Keratinocyte (primary cell): ENCODE results near the gene TMTC2. TPM values are rescaled to one million over a fixed set of nuclear protein-coding genes. Genes with fewer than 3 reads are reported as not detected.

Experiments
- DNase-seq: peaks from one replicate; pipeline ENCODE4 v3.0.0-alpha.2; 2011; ENCODE audit warnings: low read depth, missing footprints, low spot score
- FAIRE-seq: peaks from 2 replicates; lab custom pipeline; 2011; peaks lifted over from hg19 to GRCh38; lab: Jason Lieb, UNC
- H2AFZ ChIP-seq: 2 replicates; pipeline ENCODE4 v1.6.0; 2012; ENCODE audit warnings: low read length, control low read depth, inconsistent platforms; ENCODE audit not compliant: control insufficient read depth
- H3K27ac ChIP-seq: 2 replicates; pipeline ENCODE4 v1.5.1; 2011; ENCODE audit warnings: low read length; ENCODE audit not compliant: control insufficient read depth, insufficient read depth
- H3K27me3 ChIP-seq: 3 replicates; pipeline ENCODE4 v1.6.0; 2011; ENCODE audit warnings: low read length; ENCODE audit not compliant: control insufficient read depth, insufficient read depth; ENCODE audit errors: extremely low read depth
- H3K36me3 ChIP-seq, 2 experiments: 2 replicates in 1 of 2; 3 replicates in 1 of 2; pipeline ENCODE4 v1.5.1; 2011; ENCODE audit warnings: low read length in 2 of 2, mild to moderate bottlenecking in 1 of 2; ENCODE audit not compliant: control insufficient read depth in 2 of 2, insufficient read depth in 2 of 2; ENCODE audit errors: extremely low read depth in 1 of 2
- H3K4me1 ChIP-seq: 3 replicates; pipeline ENCODE4 v1.5.1; 2011; ENCODE audit warnings: low read length; ENCODE audit not compliant: control insufficient read depth, insufficient read depth; ENCODE audit errors: extremely low read depth
- H3K4me2 ChIP-seq: 3 replicates; pipeline ENCODE4 v1.6.0; 2011; ENCODE audit warnings: low read depth, low read length; ENCODE audit not compliant: control insufficient read depth, insufficient read depth; ENCODE audit errors: extremely low read depth
- H3K4me3 ChIP-seq, 3 experiments: fragments of 200-600 bp in 1 of 3; sonication (generic) in 1 of 3; 2 replicates in 2 of 3; 3 replicates in 1 of 3; pipeline ENCODE4 v1.5.1; 2011 to 2016; ENCODE audit warnings: low read length in 3 of 3, mild to moderate bottlenecking in 3 of 3, control low read depth in 2 of 3, inconsistent platforms in 1 of 3, low read depth in 1 of 3, mixed read lengths in 1 of 3, mixed run types in 1 of 3, moderate library complexity in 1 of 3; ENCODE audit not compliant: control insufficient read depth in 2 of 3, insufficient read depth in 2 of 3; ENCODE audit errors: extremely low read depth in 1 of 3
- H3K79me2 ChIP-seq: 2 replicates; pipeline ENCODE4 v1.6.0; 2012; ENCODE audit warnings: low read length; ENCODE audit not compliant: control insufficient read depth, insufficient read depth
- H3K9ac ChIP-seq: 3 replicates; pipeline ENCODE4 v1.6.0; 2011; ENCODE audit warnings: low read length; ENCODE audit not compliant: control insufficient read depth, insufficient read depth; ENCODE audit errors: extremely low read depth
- H3K9me1 ChIP-seq: 3 replicates; pipeline ENCODE4 v1.6.0; 2011; ENCODE audit warnings: low read length; ENCODE audit not compliant: control insufficient read depth, insufficient read depth; ENCODE audit errors: extremely low read depth
- H3K9me3 ChIP-seq: 2 replicates; pipeline ENCODE4 v1.5.1; 2012; ENCODE audit warnings: low read depth, low read length; ENCODE audit not compliant: control insufficient read depth
- H4K20me1 ChIP-seq: 3 replicates; pipeline ENCODE4 v1.6.0; 2011; ENCODE audit warnings: low read length; ENCODE audit not compliant: control insufficient read depth, insufficient read depth; ENCODE audit errors: extremely low read depth
- EZH2 ChIP-seq: IDR thresholded peaks from one replicate; pipeline ENCODE4 v1.6.1; 2012; ENCODE audit warnings: inconsistent platforms, mild to moderate bottlenecking, low read length, moderate library complexity
- dilution Hi-C: fragments of 300-500 bp; cut with MboI; formaldehyde crosslinking; loops from one replicate; pipeline ENCODE4 v1.7.0; 2020; ENCODE audit warnings: low sequenced_read_pairs; ENCODE audit not compliant: extremely low pct_ligation_motif_present
- polyA plus RNA-seq, 5 experiments: library from polyadenylated mRNA; depleted of rRNA in 3 of 5; stranded (reverse) in 3 of 5; stranded (forward) in 1 of 5; unstranded in 1 of 5; fragments of >200 nt; gene quantifications; 1 replicate in 1 of 5; 2 replicates in 3 of 5; 3 replicates in 1 of 5; pipeline versions ENCODE4 v1.2.1 to v1.2.3, GENCODE V29; 2011 to 2012; ENCODE audit warnings: missing spikeins in 2 of 5, low read depth in 1 of 5, low replicate concordance in 1 of 5
- TF ChIP-seq, protein P1 (sequence below), 3 experiments: IDR thresholded peaks in 1 of 3; conservative IDR thresholded peaks in 1 of 3; optimal IDR thresholded peaks in 1 of 3; 2 replicates in 2 of 3; 3 replicates in 1 of 3; pipeline versions ENCODE3 to v1.5.1; 2011; ENCODE audit warnings: low read length in 3 of 3, mild to moderate bottlenecking in 3 of 3, moderate library complexity in 2 of 3, control low read depth in 1 of 3, inconsistent platforms in 1 of 3; ENCODE audit not compliant: insufficient read depth in 2 of 3; ENCODE audit errors: extremely low read depth in 1 of 3

The TMTC2 gene
- polyA plus RNA-seq, 1 donor (not counting 4 experiments of a cell fraction or from before 2014, with no cell fraction given) = 3.8 TPM

GRCh38 chr12:82723891-82724290, 37.2 kb downstream of the TMTC2 start:
- Histone ChIP-seq H3K9me1 (no peaks in the 10 kb centered on the region), H3K4me3 (no peak overlapping the region)
- TF ChIP-seq EZH2 = no peak
- TF ChIP-seq, protein P1, sequence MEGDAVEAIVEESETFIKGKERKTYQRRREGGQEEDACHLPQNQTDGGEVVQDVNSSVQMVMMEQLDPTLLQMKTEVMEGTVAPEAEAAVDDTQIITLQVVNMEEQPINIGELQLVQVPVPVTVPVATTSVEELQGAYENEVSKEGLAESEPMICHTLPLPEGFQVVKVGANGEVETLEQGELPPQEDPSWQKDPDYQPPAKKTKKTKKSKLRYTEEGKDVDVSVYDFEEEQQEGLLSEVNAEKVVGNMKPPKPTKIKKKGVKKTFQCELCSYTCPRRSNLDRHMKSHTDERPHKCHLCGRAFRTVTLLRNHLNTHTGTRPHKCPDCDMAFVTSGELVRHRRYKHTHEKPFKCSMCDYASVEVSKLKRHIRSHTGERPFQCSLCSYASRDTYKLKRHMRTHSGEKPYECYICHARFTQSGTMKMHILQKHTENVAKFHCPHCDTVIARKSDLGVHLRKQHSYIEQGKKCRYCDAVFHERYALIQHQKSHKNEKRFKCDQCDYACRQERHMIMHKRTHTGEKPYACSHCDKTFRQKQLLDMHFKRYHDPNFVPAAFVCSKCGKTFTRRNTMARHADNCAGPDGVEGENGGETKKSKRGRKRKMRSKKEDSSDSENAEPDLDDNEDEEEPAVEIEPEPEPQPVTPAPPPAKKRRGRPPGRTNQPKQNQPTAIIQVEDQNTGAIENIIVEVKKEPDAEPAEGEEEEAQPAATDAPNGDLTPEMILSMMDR (optimal IDR thresholded peaks at IDR 0.05 in 1 of 3, IDR thresholded peaks at IDR 0.05 in 1 of 3, conservative IDR thresholded peaks at IDR 0.05 in 1 of 3; ENCODE audit: extremely low read depth in 1 of 3, insufficient read depth in 2 of 3, low read length in 3 of 3) = no peak

DNA sequence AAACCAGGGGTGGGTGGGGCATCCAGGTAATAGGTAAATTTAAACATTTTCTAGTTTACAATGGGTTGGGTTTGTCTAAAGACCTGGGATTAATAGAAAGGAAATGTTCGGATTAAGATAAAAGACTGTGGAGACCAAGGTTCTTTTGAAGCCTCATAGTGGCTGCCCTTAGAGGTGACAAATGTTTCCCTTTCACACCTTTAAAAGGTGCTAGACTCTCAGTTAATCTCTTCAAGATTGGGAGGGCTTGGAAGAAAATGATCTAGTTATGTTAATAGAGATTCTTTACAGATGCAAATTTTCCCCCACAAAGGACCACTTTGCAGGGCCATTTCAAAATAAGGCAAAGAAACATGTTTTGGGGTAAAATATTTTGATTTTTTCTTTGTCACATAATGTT, 39.0 kb downstream of the TMTC2 start:
- H2AFZ ChIP-seq = no peak overlapping the region
- no peak overlapping the region for H3K9ac ChIP-seq
- H3K9me3 ChIP-seq = no peaks in the 10 kb centered on the region
- H3K4me3 ChIP-seq = no peak overlapping the region
- H3K79me2 ChIP-seq = no peaks in the 10 kb centered on the region
- no peaks in the 10 kb centered on the region for H3K27me3 ChIP-seq
- H3K27ac ChIP-seq = no peak overlapping the region
- H3K9me1 ChIP-seq = no peaks in the 10 kb centered on the region
- dilution Hi-C loops = no loop called here
- DNase-seq (no peak), FAIRE-seq (no peak)
- no peaks in the 10 kb centered on the region for H3K4me1 ChIP-seq
- H3K36me3 ChIP-seq = no peaks in the 10 kb centered on the region
- no peaks in the 10 kb centered on the region for H4K20me1 ChIP-seq
- TF ChIP-seq, protein P1 (optimal IDR thresholded peaks at IDR 0.05 in 1 of 3, IDR thresholded peaks at IDR 0.05 in 1 of 3, conservative IDR thresholded peaks at IDR 0.05 in 1 of 3; ENCODE audit: extremely low read depth in 1 of 3, insufficient read depth in 2 of 3, low read length in 3 of 3) = no peak
- no peak for TF ChIP-seq EZH2
- H3K4me2 ChIP-seq = no peak overlapping the region

More at GRCh38 chr12:82723891-82724290, 37.2 kb downstream of the TMTC2 start:
- Histone ChIP-seq H3K4me2 (no peak overlapping the region), H3K27me3 (no peaks in the 10 kb centered on the region), H3K4me1 (no peaks in the 10 kb centered on the region), H3K9ac (no peak overlapping the region), H3K27ac (no peak overlapping the region), H4K20me1 (no peaks in the 10 kb centered on the region), H3K9me3 (no peaks in the 10 kb centered on the region), H3K79me2 (no peaks in the 10 kb centered on the region), H2AFZ (no peak overlapping the region), H3K36me3 (no peaks in the 10 kb centered on the region)
- dilution Hi-C loops = no loop called here
- no peak for FAIRE-seq
- no peak for DNase-seq
